ENCODE measurements around the gene SMAD5.

GRCh38 chr5:136192526-136193321 is 60.1 kb downstream of the SMAD5 start, which contains the start of gene SMIM32:
- no peak for TF ChIP-seq POLR2A (IDR thresholded peaks at IDR 0.05)
- no peak for TF ChIP-seq CTCF (IDR thresholded peaks at IDR 0.05 in 4 of 5, conservative IDR thresholded peaks at IDR 0.05 in 1 of 5)
